Lung microvascular endothelial cell (primary cell): ENCODE data around the gene GDAP1L1. TPM values are rescaled to one million over a fixed set of nuclear protein-coding genes. Genes with fewer than 3 reads are reported as not detected.

Experiments used
- DNase-seq, 2 donors: peaks; one replicate each; pipeline versions ENCODE4 v3.0.0 to v3.0.0-alpha.2; 2010; ENCODE audit warnings: low read depth in 2 of 2
- total RNA-seq: library from RNA; depleted of rRNA; stranded (reverse); fragments of >200 nt; gene quantifications from 2 replicates; pipeline ENCODE4 v1.2.1, GENCODE V29; 2014

Gene GDAP1L1
- total RNA-seq, result not detected in 2 replicates

DNA sequence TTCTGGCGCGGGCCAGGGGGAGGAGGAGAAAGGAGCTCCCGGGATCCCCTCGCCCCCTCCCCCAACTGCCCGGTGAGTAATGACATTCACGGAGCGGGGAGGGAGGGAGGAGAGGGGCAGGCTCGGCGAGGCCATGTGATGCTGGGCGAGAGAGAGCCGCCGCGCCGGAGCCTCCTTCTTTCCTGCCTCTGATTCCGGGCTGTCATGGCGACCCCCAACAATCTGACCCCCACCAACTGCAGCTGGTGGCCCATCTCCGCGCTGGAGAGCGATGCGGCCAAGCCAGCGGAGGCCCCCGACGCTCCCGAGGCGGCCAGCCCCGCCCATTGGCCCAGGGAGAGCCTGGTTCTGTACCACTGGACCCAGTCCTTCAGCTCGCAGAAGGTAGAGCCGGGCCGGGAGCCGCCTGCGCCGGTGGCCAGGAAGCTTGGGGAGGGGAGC is at the start of gene GDAP1L1:
GDAP1L1 (plus strand) TSS at position 178 of the 441 bp plus-strand sequence; CDS start at position 205, 27 bp downstream.
- no peak for DNase-seq

DNA sequence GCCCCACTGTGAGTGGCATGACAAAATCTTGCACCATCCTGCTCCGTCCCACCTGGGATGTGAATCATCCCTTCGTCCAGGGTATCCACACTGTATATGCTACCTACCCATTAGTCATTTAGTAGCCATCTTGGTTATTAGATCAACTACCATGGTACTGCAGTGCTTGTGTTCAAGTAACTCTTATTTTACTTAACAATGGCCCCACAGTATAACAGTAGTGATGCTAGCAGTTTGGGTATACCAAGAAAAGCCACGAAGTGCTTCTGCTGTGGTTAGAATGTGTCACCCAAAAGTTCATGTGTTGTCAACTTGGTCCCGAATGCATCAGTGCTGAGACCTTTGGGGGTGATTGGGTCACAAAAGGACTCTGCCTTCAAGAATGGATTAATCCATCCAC is 48.2 kb upstream of the GDAP1L1 start:
- no peak for DNase-seq

DNA sequence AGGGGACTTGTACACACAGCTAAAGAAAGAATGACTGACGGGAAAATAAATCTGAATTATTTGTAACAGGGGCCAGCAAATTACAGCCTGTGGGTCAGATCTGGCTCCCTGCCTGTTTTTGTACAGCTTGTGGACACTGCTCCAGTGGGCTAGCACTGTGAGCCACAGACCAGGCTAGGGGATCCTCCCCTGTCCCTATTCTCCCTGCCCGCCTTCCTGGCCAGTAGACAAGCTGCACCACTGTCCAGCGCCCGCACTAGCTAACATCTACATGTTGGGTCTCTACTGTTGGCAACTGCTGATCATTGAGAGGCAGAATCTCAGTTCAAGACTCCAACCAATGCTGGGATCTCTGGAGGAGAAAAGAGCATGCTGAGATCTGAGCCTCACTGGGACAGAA is 47.2 kb upstream of the GDAP1L1 start:
- no peak for DNase-seq

DNA sequence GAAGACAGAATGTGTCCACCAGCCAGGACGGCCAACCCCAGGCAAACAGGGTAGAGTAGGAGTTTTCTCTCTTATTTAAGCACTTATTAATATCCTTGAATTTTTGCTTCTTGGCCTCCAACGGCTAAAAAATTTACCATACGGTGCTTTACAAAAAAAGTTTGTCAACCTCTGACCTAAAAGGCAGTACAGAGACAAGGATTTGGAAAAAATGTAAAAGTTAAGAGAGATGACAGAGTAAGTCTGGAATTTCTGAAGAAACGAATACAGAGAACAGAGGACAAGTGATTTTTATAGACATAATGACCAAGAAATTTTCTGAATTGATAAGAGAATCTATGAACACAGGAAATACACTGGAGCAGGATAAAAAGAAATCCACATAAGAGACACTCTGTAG is 46.7 kb upstream of the GDAP1L1 start:
- DNase-seq, result no peak

DNA sequence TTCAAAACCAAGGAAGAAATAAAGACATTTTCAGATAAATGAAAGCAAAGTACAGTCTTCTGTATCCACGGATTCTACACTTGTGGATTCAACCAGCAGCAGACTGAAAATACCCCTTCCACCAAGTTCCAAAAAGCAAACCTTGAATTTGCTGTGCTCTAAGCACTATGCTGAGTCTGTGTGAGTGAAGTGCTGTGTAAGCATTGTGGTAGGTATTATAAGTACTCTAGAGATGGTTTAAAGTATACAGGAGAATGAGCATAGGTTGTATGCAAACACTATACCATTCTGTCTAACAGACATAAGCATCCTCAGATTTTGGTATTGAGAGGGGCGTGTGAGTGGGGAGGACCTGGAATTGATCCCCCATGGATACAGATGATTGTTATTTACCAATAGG is 46.1 kb upstream of the GDAP1L1 start:
- DNase-seq, result no peak

DNA sequence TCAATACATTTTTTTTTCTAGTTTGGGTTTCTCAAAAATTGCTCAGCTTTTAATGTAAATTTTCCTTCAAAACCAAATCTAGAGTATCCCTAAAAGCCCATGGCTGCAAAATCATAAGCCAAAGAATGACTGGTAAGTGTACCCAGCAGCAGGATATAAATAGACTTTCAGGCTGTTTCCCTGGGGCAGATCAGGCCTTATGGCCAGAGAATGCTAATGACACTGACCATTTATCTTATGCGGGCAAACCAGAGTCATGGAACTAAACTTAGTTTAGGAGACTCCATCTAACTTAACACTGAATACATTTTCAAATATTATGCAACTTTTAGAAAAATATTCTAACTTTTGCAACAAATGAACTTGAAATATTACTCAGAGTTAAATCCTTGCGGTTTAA is 43.9 kb upstream of the GDAP1L1 start:
- no peak for DNase-seq

DNA sequence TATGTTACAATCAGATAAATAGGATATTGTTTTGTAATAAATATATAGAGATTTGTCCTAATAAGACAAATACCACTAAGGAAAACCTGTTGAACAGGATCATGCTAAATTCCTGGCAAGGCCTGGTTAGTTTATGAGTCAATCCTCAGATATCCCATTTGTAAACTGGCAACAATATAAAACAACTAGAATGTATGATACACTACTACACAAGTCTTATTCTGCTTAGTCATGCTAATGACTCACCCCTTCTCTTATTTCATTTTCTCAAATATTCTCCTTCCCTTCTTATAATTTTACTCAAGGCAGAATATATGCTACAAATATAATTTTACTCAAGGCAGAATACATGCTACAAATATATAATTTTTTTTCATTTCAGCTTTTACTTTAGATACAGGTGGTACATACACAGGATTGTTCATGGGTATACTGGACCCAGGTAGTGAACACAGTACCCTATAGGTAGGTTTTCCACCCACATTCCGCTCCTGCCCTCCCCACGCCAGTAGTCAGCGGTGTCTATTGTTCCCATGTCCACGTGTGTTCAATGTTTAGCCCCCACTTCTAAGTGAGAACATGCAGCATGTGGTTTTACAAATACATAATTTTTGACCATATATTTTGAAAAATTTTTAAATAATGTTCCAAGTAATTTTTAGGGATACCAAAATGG is 42.8 kb upstream of the GDAP1L1 start:
- DNase-seq, result peak; percentile 43 to 92

DNA sequence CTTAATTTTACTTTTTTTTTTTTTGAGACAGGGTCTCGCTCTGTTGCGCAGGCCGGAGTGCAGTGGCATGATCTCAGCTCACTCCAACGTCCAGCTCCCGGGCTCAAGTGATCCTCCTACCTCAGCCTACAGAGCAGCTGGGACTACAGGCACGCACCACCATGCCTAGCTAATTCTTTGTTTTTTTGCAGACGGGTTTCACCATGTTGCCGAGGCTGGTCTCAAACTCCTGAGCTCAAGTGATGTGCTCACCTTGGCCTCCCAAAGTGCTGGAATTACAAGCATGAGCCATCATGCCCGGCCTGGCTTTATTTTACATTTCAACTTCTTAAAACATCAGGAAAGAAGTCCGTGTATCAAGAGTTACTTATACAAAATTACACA is 42.3 kb upstream of the GDAP1L1 start:
- no peak for DNase-seq

DNA sequence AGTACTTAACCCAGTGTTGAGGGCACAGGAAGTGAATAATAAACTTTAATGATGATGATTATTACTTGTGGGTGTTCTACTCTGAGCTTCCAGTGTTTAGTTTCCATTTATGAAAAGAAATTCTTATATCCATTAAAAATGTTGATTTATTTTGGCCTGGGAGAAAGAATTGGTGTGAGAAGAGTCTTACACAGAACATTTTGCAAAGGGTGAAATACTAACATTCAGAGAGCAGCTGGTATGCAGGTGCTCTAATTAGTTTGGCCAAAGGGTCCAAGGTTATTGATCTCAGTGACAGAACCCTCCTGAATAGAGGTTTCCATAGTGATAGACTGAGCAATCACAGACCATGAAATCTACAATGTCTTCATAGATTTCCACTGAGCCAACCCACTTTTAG is 41.0 kb upstream of the GDAP1L1 start:
- DNase-seq, result no peak

DNA sequence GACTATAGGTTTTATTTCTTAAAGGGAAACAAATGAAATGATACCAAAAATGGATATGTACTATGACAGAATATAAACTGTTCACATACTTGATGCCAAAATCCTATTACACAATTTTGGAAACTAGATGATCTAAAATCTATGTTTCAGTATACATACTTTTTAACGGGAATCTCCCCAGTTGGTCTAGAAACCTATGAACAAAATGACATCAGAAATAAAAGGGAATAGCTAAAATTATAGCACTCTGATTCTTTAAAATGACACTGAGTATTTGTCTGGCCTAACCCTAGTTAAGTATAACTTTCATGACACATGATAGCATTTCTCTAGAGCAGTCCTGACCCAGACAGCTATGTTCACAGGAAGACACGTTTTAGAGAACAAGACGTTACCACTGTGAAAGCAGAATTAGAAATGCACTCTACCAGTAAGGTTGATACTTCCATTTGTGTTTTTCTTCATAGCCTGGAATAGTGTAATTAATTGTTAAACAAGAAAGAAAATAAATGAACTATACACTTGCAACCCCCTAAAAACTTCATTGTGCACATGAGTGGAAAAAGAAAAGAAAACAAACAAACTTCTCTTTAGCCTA is 39.9 kb upstream of the GDAP1L1 start:
- DNase-seq, result no peak

DNA sequence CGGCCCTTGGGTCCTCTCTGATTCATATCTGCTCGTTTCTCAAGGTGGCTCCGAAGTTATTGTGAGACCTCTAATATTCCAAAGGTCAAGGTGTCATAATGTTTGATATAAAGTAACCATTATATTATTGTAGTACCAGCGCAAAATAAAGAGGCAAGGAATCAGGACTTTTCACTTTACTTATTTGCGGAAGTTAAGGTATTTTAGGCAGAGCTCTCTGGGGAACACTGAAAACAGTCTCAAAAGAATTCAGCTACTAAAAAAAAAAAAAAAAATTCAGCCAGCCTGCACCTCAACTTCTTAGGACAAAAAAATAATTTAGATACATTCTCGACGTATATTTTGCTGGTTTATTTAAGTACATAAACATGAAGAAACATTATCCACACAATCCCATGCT is 38.9 kb upstream of the GDAP1L1 start:
- no peak for DNase-seq

DNA sequence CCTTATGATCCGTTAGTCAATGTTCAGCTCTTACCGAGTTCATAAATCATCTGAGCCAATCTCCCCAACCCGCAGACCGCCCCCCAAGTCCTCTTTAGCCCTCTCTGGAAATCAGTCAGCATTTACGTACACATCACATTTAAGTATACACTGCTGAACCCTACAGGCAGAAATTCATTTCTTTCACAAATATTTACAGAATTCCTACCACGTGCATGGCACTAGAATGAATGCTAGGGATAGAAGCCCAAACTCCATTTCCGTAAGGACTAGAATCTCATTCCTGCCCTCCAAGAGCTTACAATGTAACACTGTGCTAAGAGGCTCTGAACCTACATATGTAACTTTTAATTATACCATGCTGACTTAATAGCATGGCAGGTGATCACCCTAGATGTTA is 38.3 kb upstream of the GDAP1L1 start:
- DNase-seq, result no peak

DNA sequence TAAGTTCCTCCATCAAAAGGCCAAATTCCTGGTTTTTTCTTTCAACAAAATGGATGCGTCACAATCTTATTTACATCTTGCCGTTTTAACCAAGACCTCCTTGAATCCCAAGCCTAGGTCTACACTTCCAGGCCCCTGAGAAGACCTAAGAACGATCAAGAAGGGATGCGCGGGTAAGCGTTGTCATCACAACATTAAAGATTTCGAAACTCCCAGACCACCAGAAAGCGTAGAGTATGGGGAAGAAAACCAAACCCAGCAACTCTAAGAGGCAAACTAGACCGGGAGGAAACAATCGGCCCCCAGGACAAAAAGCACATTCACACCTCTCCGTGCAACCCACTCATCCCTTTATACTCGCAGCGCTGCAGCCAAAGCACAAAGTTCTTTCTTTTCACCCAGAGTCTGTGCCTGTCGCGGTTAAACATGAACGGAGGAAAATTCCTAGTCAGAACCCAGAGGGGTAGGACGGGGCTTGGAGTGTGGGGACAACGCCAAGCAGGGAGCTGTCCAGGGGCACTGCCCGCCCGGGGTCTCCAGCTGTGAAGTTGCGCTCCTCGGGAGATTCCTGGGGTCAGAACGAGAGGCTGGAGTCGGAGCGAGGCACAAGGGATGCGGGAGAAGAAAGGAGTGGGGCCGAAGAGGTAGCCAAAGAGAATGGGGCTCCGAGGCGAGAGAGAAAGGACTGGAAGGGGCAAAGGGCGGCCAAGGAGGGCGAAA is 37.3 kb upstream of the GDAP1L1 start:
- peak; percentile 48 to 64 for DNase-seq

DNA sequence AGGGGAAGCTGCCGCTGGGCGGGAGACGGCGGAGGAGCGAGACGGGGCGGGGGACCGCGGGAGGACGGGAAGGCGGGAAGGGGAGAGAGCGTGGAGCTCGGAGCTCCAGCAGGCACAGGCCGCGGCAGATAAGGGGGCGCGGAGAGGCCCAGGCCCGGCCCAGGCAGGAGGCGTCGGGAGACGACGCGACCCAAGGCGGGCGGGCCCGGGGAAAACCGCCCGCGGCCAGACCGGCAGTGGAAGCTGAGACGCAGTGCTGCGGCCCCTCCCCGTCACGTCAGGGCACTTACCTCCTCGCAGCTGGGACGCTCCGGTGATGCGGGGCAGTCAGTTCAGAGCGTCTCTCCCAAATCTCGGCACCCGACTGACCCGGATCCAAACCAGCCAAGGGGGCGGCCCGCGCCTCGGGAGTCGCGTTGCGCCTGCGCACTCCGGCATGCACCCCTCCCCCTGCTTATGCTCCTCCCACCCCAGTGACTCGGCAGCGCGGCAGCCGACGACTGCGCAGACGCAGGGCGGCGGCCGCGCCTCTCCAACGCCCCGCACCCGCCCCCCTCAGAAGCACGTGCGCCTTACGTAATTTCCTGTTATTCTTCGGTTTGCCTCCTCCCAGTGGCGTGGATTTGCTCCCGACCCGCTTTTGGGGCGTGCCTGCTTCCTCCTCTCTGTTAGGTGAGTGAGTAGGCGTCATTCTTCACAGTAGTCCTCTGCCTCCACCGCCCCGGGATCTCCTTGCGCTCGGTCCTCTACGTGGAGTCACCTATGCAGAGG is 36.5 kb upstream of the GDAP1L1 start, which contains the start of gene OSER1:
OSER1 (minus strand) TSS at position 366 of the 771 bp plus-strand sequence. CDS start 3,814 bp downstream, outside the sequence.
- DNase-seq, result peak; percentile 98

DNA sequence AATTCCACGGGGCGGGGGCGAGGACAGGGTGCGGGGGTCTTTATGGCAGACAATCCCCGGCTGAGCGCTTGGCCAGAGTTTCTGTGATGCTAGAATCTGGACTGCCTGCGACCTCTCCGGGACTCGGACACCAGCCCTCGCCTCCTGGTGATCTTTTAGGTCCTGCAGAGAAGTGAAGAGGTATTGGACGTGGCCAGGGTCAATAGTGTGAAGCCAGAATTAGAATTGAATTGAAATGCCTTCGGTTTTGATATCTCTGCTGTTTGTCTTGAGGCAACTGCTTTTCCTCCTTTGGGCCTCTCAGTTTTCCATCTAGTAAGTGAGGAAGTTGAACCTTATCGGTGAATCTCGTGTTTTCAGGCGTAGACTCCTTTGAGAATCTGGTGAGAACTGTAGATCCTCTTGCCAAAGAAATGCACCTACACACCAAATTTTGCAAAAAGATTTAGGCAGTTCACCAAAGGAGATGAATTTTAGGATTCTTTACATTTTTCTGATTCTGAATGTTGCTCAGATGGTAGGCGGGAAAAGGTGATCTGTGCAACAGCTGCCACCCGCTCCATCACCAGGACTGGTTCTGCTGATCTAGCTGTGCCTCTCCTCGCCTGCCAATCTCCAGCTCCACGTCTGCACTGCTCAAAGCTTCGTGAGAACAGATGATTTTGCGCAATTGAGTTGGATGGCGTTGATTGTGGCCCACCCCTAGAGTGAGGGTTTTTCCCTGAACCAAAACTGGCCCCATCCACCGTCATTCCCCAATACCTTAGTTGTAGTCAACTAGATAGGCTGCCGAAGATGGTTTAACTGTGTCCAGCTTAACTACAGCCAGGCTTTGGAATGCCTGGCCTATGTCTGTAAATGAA is 35.7 kb upstream of the GDAP1L1 start:
- DNase-seq, result peak in 1 of 2 donors; percentile 35

DNA sequence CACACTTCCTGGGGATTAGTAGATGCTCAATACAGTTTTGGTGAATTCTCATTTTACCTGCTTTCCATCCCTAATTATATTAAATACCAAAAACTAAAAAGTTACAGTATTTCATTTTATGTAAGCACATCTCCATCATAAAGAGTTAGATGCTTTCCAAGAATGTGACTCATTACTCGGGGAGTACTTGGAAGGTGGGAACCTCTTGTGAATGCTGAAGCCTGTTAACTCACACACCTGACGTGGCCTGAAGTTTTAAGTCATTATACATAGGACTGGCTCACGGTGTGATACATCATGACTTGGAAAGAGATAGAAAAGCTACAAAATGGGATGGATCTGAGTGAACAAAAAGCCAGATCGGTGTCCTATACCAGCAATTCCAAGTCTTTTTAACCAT is 34.3 kb upstream of the GDAP1L1 start:
- no peak for DNase-seq

DNA sequence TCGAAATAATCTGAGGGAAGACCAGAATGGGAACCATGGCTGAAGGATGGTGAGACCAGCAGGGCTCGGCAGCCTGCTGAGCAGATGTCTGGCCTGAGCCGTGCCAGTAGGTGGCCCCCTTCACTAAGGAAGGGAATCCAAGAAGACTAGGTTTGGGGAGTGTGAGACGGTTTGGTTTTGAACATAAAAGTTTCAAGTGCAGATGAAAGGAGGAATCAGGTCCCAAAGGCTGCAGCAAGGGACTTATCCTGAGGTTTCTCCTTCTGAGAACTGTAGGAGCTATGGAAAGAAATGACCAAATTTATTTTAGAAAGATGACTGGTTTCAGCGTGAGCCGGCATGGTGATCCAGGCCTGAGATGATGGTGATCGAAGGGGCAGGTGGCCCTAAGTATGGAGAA is 32.0 kb upstream of the GDAP1L1 start:
- peak; percentile 74 to 75 for DNase-seq

DNA sequence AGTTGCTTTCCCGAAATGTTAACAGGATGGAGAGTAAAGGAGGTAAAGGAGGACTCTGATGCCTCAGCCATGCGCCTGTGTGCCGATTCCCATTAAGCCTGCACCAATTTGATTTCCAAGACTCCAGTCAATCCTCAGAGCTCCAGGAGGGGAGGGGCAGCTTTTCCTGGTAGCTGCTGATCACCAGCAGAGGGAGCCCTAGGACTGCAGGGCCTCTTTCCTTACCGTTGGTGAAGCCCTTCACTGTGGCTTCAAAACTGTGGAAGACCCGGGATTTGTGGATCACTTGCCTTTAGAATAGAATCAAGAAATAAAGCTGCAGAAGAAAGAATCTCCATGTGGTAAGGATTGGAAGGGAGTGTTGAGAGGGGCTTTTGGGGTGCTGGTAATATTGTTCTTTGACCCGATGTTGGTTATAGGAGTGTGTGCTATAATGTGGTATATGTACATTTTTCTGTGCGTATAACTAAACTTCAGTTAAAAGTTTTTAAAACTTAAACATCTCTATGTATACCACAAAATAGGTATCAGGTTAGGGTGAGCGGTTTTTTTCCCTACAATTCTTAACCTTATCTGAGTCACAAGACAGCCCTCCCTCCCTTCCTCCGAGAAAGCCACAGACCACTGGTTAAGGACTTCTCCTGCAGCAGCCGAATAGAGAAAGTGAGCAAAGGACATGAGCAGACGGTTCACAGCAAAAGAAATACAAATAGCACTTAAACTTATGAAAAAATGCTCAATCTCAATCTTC is 29.6 kb upstream of the GDAP1L1 start:
- DNase-seq, result peak; percentile 71 to 78

DNA sequence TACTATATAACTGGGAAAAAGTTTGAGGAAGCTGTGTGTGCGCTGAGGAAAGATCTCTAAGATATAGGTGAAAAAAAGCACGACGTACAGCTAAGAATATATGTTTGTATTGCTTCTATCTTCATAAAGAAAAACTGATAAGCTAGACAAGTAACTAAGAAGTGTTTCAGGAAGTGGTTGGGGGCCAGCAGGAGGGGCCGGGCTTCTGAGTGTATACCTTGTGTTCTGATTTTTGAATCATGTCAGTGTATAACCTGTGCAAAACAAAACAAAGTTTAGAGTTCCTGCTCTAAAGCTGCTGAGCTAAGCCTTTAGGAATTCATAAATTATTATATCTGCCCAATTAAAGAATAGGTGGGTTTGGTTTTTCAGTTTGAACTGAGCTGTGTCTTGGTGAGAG is 28.7 kb upstream of the GDAP1L1 start:
- no peak for DNase-seq

DNA sequence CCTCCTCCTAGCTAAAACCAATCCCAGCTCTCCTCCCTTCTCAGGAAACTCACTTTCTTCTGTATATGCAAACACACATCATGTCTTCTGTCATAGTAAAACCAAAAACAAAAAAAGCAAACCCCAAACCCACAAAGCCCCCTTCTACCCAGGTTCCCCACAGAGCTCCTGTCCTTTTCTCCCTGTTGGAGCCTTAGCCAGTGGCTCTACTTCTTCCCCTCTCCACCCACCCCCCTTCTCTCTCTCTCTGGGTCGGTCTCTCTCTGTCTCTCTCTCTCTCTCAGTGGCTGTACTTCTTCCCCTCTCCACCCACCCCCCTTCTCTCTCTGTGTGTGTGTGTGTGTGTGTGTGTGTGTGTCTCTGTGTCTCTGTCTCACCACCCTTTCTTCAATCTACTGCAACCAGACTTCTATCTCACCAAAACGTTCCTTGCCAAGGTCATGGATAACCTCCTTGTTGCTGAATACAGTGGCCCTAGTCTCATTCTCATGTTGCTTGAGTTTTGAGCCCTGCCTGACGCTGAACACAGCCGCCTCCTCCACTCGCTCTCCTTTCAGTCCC is 27.9 kb upstream of the GDAP1L1 start:
- no peak for DNase-seq
